K562 (cell line): ENCODE data around the gene FAF2. TPM values are rescaled to one million over a fixed set of nuclear protein-coding genes. Genes with fewer than 3 reads are reported as not detected.
A peak's percentile ranks its signal among the peaks of the same experiment; 100 is the strongest.

Experiments used
- ATAC-seq: fragments of 200-7000 bp; cut with Tn5 transposase; 3 replicates; pipeline ENCODE4 v1.9.1; 2020; ENCODE audit warnings: moderate library complexity
- BruUV-seq: library from RNA; stranded (reverse); fragments of 400-500 nt; replicated peaks from 2 replicates; lab custom pipeline; 2021; lab: Mats Ljungman, UMichigan
- CTCF ChIA-PET: fragments of 300-600 bp; formaldehyde crosslinking; extraction: SDS; loops from one replicate; lab custom pipeline; 2021; ENCODE audit warnings: low intra/inter-chr PET ratio; lab: Yijun Ruan, JAX
- POLR2A ChIA-PET: fragments of 300-600, 350-650 bp; sonication (Branson Sonifier 250); formaldehyde crosslinking; extraction: SDS; loops from one replicate; lab custom pipeline; 2021; ENCODE audit warnings: antibody characterized with exemption, inconsistent platforms; lab: Yijun Ruan, JAX
- DNase-seq, 4 experiments: peaks; one replicate each; pipeline versions ENCODE4 v3.0.0 to v3.0.0-alpha.2; 2011 to 2018; ENCODE audit warnings: low spot score in 3 of 4, mixed read lengths in 3 of 4; ENCODE audit errors: extremely low read depth in 1 of 4
- FAIRE-seq: peaks from 2 replicates; lab custom pipeline; 2011; peaks lifted over from hg19 to GRCh38; lab: Jason Lieb, UNC
- H2AFZ ChIP-seq: 2 replicates; pipeline ENCODE4 v1.6.0; 2011; ENCODE audit warnings: low read depth, low read length, control low read depth, inconsistent platforms
- H3K27ac ChIP-seq: fragments of 200-600 bp; 3 replicates; pipeline ENCODE4 v1.8.0; 2011; ENCODE audit warnings: low read depth, mild to moderate bottlenecking, control low read depth, inconsistent platforms, low read length, moderate library complexity, mixed read lengths; ENCODE audit errors: extremely low read depth
- H3K27me3 ChIP-seq, 2 experiments: fragments of 300-600 bp in 1 of 2; 2 replicates in 1 of 2; 3 replicates in 1 of 2; pipeline versions ENCODE4 v1.6.0 to v1.8.0; 2011; ENCODE audit warnings: inconsistent platforms in 2 of 2, low read length in 2 of 2, mild to moderate bottlenecking in 1 of 2, mixed read lengths in 1 of 2, moderate library complexity in 1 of 2; ENCODE audit not compliant: control insufficient read depth in 2 of 2, insufficient read depth in 2 of 2
- H3K36me3 ChIP-seq: fragments of 300-600 bp; 3 replicates; pipeline ENCODE4 v1.8.0; 2011; ENCODE audit warnings: mild to moderate bottlenecking, low read length, inconsistent platforms; ENCODE audit not compliant: control insufficient read depth, insufficient read depth
- H3K4me1 ChIP-seq, 2 experiments: fragments of 200-600 bp in 1 of 2; replicated peaks in 1 of 2; 2 replicates in 1 of 2; 3 replicates in 1 of 2; pipeline versions ENCODE4 v1.5.1 to v1.8.0; 2011; ENCODE audit warnings: inconsistent platforms in 2 of 2, low read length in 2 of 2, mild to moderate bottlenecking in 1 of 2, mixed read lengths in 1 of 2, moderate library complexity in 1 of 2; ENCODE audit not compliant: control insufficient read depth in 2 of 2, insufficient read depth in 2 of 2
- H3K4me2 ChIP-seq: 2 replicates; pipeline ENCODE4 v1.6.1; 2011; ENCODE audit warnings: low read length, control low read depth, inconsistent platforms, mixed read lengths; ENCODE audit not compliant: insufficient read depth
- H3K4me3 ChIP-seq: fragments of 200-600 bp; sonication (generic), shearing (Covaris generic); 2 replicates; pipeline ENCODE4 v1.5.1; 2016; ENCODE audit warnings: control low read depth, inconsistent platforms
- H3K79me2 ChIP-seq: fragments of 200-600 bp; 3 replicates; pipeline ENCODE4 v1.8.0; 2011; ENCODE audit warnings: low read length, inconsistent platforms; ENCODE audit not compliant: control insufficient read depth, insufficient read depth
- H3K9ac ChIP-seq, 2 experiments: 2 replicates each; pipeline versions ENCODE4 v1.6.0 to v1.6.1; 2011; ENCODE audit warnings: low read depth in 2 of 2, low read length in 2 of 2, control low read depth in 1 of 2, inconsistent platforms in 1 of 2, mild to moderate bottlenecking in 1 of 2, mixed read lengths in 1 of 2; ENCODE audit not compliant: insufficient read depth in 1 of 2
- H3K9me1 ChIP-seq: one replicate; pipeline ENCODE4 v1.6.0; 2011; ENCODE audit warnings: inconsistent platforms, mild to moderate bottlenecking, low read length, moderate library complexity; ENCODE audit not compliant: control insufficient read depth, insufficient read depth
- H3K9me3 ChIP-seq: replicated peaks from 2 replicates; pipeline ENCODE4 v1.5.1; 2011; ENCODE audit warnings: low read depth, low read length, inconsistent platforms; ENCODE audit not compliant: control insufficient read depth, insufficient read depth
- H4K20me1 ChIP-seq: replicated peaks from 2 replicates; pipeline ENCODE4 v1.6.1; 2011; ENCODE audit warnings: low read length, inconsistent platforms, mixed read lengths; ENCODE audit not compliant: control insufficient read depth, insufficient read depth
- ELF4 ChIP-seq: fragments of 450-650 bp; formaldehyde crosslinking; IDR thresholded peaks from 2 replicates; pipeline ENCODE4 v1.4.0; 2022; ENCODE audit warnings: missing genetic modification characterization
- HIVEP1 ChIP-seq: fragments of 250-450 bp; sonication (Bioruptor Pico); IDR thresholded peaks from 2 replicates; pipeline ENCODE4 v1.4.0; 2020; ENCODE audit warnings: mild to moderate bottlenecking
- MAFK ChIP-seq: IDR thresholded peaks from 2 replicates; pipeline ENCODE4 v1.6.1; 2011; ENCODE audit warnings: low read length, improper control_type of control experiment
- NFE2L1 ChIP-seq: fragments of 450-650 bp; IDR thresholded peaks from 2 replicates; pipeline ENCODE4 v1.6.1; 2016; ENCODE audit warnings: missing genetic modification characterization, low read depth, mild to moderate bottlenecking, missing compliant biosample characterization, moderate library complexity, borderline replicate concordance
- POLR2AphosphoS2 ChIP-seq: IDR thresholded peaks from 2 replicates; pipeline ENCODE4 v1.6.1; 2012; ENCODE audit warnings: low read length, improper control_type of control experiment
- RNF2 ChIP-seq: sonication (generic); IDR thresholded peaks from 2 replicates; pipeline ENCODE4 v1.6.1; 2016
- RUNX1 ChIP-seq: sonication (generic); IDR thresholded peaks from 2 replicates; pipeline ENCODE4 v1.6.1; 2016; ENCODE audit warnings: antibody characterized with exemption, low read depth
- SOX6 ChIP-seq: fragments of 450-650 bp; IDR thresholded peaks from 2 replicates; pipeline ENCODE4 v1.6.1; 2014; ENCODE audit warnings: mild to moderate bottlenecking
- SRSF3 ChIP-seq: fragments of 200-400 bp; formaldehyde crosslinking; IDR thresholded peaks from 2 replicates; pipeline ENCODE4 v1.6.1; 2016; ENCODE audit warnings: mild to moderate bottlenecking, low read length, moderate library complexity; ENCODE audit not compliant: insufficient read depth
- SRSF9 ChIP-seq: fragments of 200-400 bp; formaldehyde crosslinking; IDR thresholded peaks from 2 replicates; pipeline ENCODE4 v1.6.1; 2017; ENCODE audit warnings: low read depth, low read length, borderline replicate concordance
- TFAM ChIP-seq: fragments of 250-450 bp; sonication (Bioruptor Pico); conservative IDR thresholded peaks from 2 replicates; pipeline ENCODE4 v1.5.0; 2021; ENCODE audit warnings: mild to moderate bottlenecking, moderate library complexity
- THRB ChIP-seq: fragments of 450-650 bp; formaldehyde crosslinking; conservative IDR thresholded peaks from 2 replicates; pipeline ENCODE4 v1.4.0; 2022; ENCODE audit warnings: mild to moderate bottlenecking, missing genetic modification characterization
- ZNF253 ChIP-seq: fragments of 250-450 bp; sonication (Bioruptor Pico); conservative IDR thresholded peaks from 2 replicates; pipeline ENCODE4 v1.6.1; 2021; ENCODE audit warnings: mild to moderate bottlenecking
- ZNF311 ChIP-seq: fragments of 250-450 bp; sonication (Bioruptor Pico); IDR thresholded peaks from 2 replicates; pipeline ENCODE4 v1.4.0; 2020; ENCODE audit warnings: mild to moderate bottlenecking, moderate library complexity
- ZNF436 ChIP-seq: fragments of 250-450, 450-650 bp; sonication (Bioruptor Pico); formaldehyde crosslinking; IDR thresholded peaks from 2 replicates; pipeline ENCODE4 v1.7.0; 2020; ENCODE audit warnings: mild to moderate bottlenecking
- WGBS: fragments of 100-300 bp; shearing (Covaris generic); methylation state at CpG from one replicate; pipeline ENCODE4 v1.1.6; 2016; ENCODE audit warnings: low coverage, mixed read lengths; ENCODE audit not compliant: insufficient coverage; ENCODE audit errors: missing lambda C conversion rate; 5-methylcytosine and 5-hydroxymethylcytosine counted together
- in situ Hi-C: fragments of 300-500 bp; cut with MboI; formaldehyde crosslinking; loops from 4 replicates; pipeline ENCODE4 v1.15.0; 2018; ENCODE audit warnings: inconsistent platforms, mixed read lengths
- intact Hi-C: fragments of 100-400 bp; cut with micrococcal nuclease; formaldehyde crosslinking; loops from 2 replicates; pipeline ENCODE4 v1.14.2; 2022
- polyA plus RNA-seq, 8 experiments: library from polyadenylated mRNA; depleted of rRNA in 4 of 8; stranded (reverse) in 5 of 8; unstranded in 3 of 8; fragments of >200 nt; fragmentation: Nextera tagmentation in 2 of 8; fragmentation: Illumina TruSeq in 1 of 8; extraction: Ambion mirVana in 2 of 8; extraction: Trizol in 1 of 8; gene quantifications; 2 replicates each; pipeline versions ENCODE4 v1.2.1 to v1.2.3, GENCODE V29; 2011 to 2014; ENCODE audit warnings: inconsistent platforms in 1 of 8, missing spikeins in 1 of 8
- total RNA-seq, 7 experiments: library from RNA; depleted of rRNA in 6 of 7; stranded (reverse); fragments of >200 nt in 6 of 7; fragmentation: Illumina TruSeq in 2 of 7; extraction: Trizol in 2 of 7; gene quantifications; 2 replicates each; pipeline versions ENCODE4 v1.2.1 to v1.2.3, GENCODE V29; 2011 to 2021; ENCODE audit warnings: low replicate concordance in 1 of 7

FAF2 gene
- total and polyA plus RNA-seq, 9 of the 15 experiments (the other 6 are each of a cell fraction or from before 2014, with no cell fraction given) = 25.0 to 44.6 (median 36.1) TPM

GRCh38 chr5:176447978-176448608 is at the start of gene FAF2 (continued):
- TF ChIP-seq ZNF253 (CRISPR knock-in tag) (no peak), POLR2AphosphoS2 (no peak), SOX6 (peak; percentile 41; the same call in 1 of the 2 replicates), ZNF436 (CRISPR knock-in tag) (no peak), MAFK (no peak), ZNF311 (CRISPR knock-in tag) (no peak), ELF4 (CRISPR knock-in tag) (no peak), SRSF9 (no peak), NFE2L1 (no peak), RUNX1 (no peak), HIVEP1 (CRISPR knock-in tag) (no peak)

GRCh38 chr5:176400382-176401156 is 47.6 kb upstream of the FAF2 start:
- Histone ChIP-seq H3K9me3 (no peaks in the 10 kb centered on the region), H3K36me3 (peaks cover 18% of the 10 kb centered on the region; the same call in 2 of the 3 replicates), H2AFZ (no peak overlapping the region), H3K9ac (peak overlapping the region in 1 of 2 experiments; percentile 85; a peak in 2 of 4 replicates), H4K20me1 (no peaks in the 10 kb centered on the region), H3K4me2 (no peak overlapping the region), H3K27ac (no peak overlapping the region), H3K4me3 (no peak overlapping the region), H3K9me1 (peaks cover 3% of the 10 kb centered on the region), H3K4me1 (peaks cover 12 to 32% of the 10 kb centered on the region in 2 experiments; a peak in 4 of 5 replicates), H3K79me2 (no peaks in the 10 kb centered on the region), H3K27me3 (no peaks in the 10 kb centered on the region)
- FAIRE-seq = no peak
- ChIA-PET CTCF (no interaction called here), POLR2A (interaction anchor here (0.6 to 0.8 kb wide), 2 partner anchors 11 to 739 kb away, joined by 3 read pairs; no protein-coding TSS in a partner anchor)
- intact Hi-C loops = no loop called here
- WGBS = 85% methylated on average over 17 of the region's 17 CpGs
- no TSS peak for BruUV-seq
- in situ Hi-C loops = no loop called here
- ATAC-seq = no peak
- no peak for DNase-seq
- TF ChIP-seq THRB (CRISPR knock-in tag) (no peak), RNF2 (no peak), TFAM (CRISPR knock-in tag) (no peak), SRSF3 (no peak)
